Keratinocyte (primary cell): ENCODE data around the gene GRPEL1. TPM values are rescaled to one million over a fixed set of nuclear protein-coding genes. Genes with fewer than 3 reads are reported as not detected.

Experiments
- DNase-seq: peaks from one replicate; pipeline ENCODE4 v3.0.0-alpha.2; 2011; ENCODE audit warnings: low read depth, missing footprints, low spot score
- FAIRE-seq: peaks from 2 replicates; lab custom pipeline; 2011; peaks lifted over from hg19 to GRCh38; lab: Jason Lieb, UNC
- H2AFZ ChIP-seq: 2 replicates; pipeline ENCODE4 v1.6.0; 2012; ENCODE audit warnings: low read length, control low read depth, inconsistent platforms; ENCODE audit not compliant: control insufficient read depth
- H3K27ac ChIP-seq: 2 replicates; pipeline ENCODE4 v1.5.1; 2011; ENCODE audit warnings: low read length; ENCODE audit not compliant: control insufficient read depth, insufficient read depth
- H3K27me3 ChIP-seq: 3 replicates; pipeline ENCODE4 v1.6.0; 2011; ENCODE audit warnings: low read length; ENCODE audit not compliant: control insufficient read depth, insufficient read depth; ENCODE audit errors: extremely low read depth
- H3K36me3 ChIP-seq, 2 experiments: 2 replicates in 1 of 2; 3 replicates in 1 of 2; pipeline ENCODE4 v1.5.1; 2011; ENCODE audit warnings: low read length in 2 of 2, mild to moderate bottlenecking in 1 of 2; ENCODE audit not compliant: control insufficient read depth in 2 of 2, insufficient read depth in 2 of 2; ENCODE audit errors: extremely low read depth in 1 of 2
- H3K4me1 ChIP-seq: 3 replicates; pipeline ENCODE4 v1.5.1; 2011; ENCODE audit warnings: low read length; ENCODE audit not compliant: control insufficient read depth, insufficient read depth; ENCODE audit errors: extremely low read depth
- H3K4me2 ChIP-seq: 3 replicates; pipeline ENCODE4 v1.6.0; 2011; ENCODE audit warnings: low read depth, low read length; ENCODE audit not compliant: control insufficient read depth, insufficient read depth; ENCODE audit errors: extremely low read depth
- H3K4me3 ChIP-seq, 3 experiments: fragments of 200-600 bp in 1 of 3; sonication (generic) in 1 of 3; 2 replicates in 2 of 3; 3 replicates in 1 of 3; pipeline ENCODE4 v1.5.1; 2011 to 2016; ENCODE audit warnings: low read length in 3 of 3, mild to moderate bottlenecking in 3 of 3, control low read depth in 2 of 3, inconsistent platforms in 1 of 3, low read depth in 1 of 3, mixed read lengths in 1 of 3, mixed run types in 1 of 3, moderate library complexity in 1 of 3; ENCODE audit not compliant: control insufficient read depth in 2 of 3, insufficient read depth in 2 of 3; ENCODE audit errors: extremely low read depth in 1 of 3
- H3K79me2 ChIP-seq: 2 replicates; pipeline ENCODE4 v1.6.0; 2012; ENCODE audit warnings: low read length; ENCODE audit not compliant: control insufficient read depth, insufficient read depth
- H3K9ac ChIP-seq: 3 replicates; pipeline ENCODE4 v1.6.0; 2011; ENCODE audit warnings: low read length; ENCODE audit not compliant: control insufficient read depth, insufficient read depth; ENCODE audit errors: extremely low read depth
- H3K9me1 ChIP-seq: 3 replicates; pipeline ENCODE4 v1.6.0; 2011; ENCODE audit warnings: low read length; ENCODE audit not compliant: control insufficient read depth, insufficient read depth; ENCODE audit errors: extremely low read depth
- H3K9me3 ChIP-seq: 2 replicates; pipeline ENCODE4 v1.5.1; 2012; ENCODE audit warnings: low read depth, low read length; ENCODE audit not compliant: control insufficient read depth
- H4K20me1 ChIP-seq: 3 replicates; pipeline ENCODE4 v1.6.0; 2011; ENCODE audit warnings: low read length; ENCODE audit not compliant: control insufficient read depth, insufficient read depth; ENCODE audit errors: extremely low read depth
- EZH2 ChIP-seq: IDR thresholded peaks from one replicate; pipeline ENCODE4 v1.6.1; 2012; ENCODE audit warnings: inconsistent platforms, mild to moderate bottlenecking, low read length, moderate library complexity
- dilution Hi-C: fragments of 300-500 bp; cut with MboI; formaldehyde crosslinking; loops from one replicate; pipeline ENCODE4 v1.7.0; 2020; ENCODE audit warnings: low sequenced_read_pairs; ENCODE audit not compliant: extremely low pct_ligation_motif_present
- polyA plus RNA-seq, 5 experiments: library from polyadenylated mRNA; depleted of rRNA in 3 of 5; stranded (reverse) in 3 of 5; stranded (forward) in 1 of 5; unstranded in 1 of 5; fragments of >200 nt; gene quantifications; 1 replicate in 1 of 5; 2 replicates in 3 of 5; 3 replicates in 1 of 5; pipeline versions ENCODE4 v1.2.1 to v1.2.3, GENCODE V29; 2011 to 2012; ENCODE audit warnings: missing spikeins in 2 of 5, low read depth in 1 of 5, low replicate concordance in 1 of 5
- TF ChIP-seq, protein P1 (sequence below), 3 experiments: IDR thresholded peaks in 1 of 3; conservative IDR thresholded peaks in 1 of 3; optimal IDR thresholded peaks in 1 of 3; 2 replicates in 2 of 3; 3 replicates in 1 of 3; pipeline versions ENCODE3 to v1.5.1; 2011; ENCODE audit warnings: low read length in 3 of 3, mild to moderate bottlenecking in 3 of 3, moderate library complexity in 2 of 3, control low read depth in 1 of 3, inconsistent platforms in 1 of 3; ENCODE audit not compliant: insufficient read depth in 2 of 3; ENCODE audit errors: extremely low read depth in 1 of 3

GRPEL1 gene
- polyA plus RNA-seq, 1 donor (not counting 4 experiments of a cell fraction or from before 2014, with no cell fraction given): 59.1 TPM

DNA sequence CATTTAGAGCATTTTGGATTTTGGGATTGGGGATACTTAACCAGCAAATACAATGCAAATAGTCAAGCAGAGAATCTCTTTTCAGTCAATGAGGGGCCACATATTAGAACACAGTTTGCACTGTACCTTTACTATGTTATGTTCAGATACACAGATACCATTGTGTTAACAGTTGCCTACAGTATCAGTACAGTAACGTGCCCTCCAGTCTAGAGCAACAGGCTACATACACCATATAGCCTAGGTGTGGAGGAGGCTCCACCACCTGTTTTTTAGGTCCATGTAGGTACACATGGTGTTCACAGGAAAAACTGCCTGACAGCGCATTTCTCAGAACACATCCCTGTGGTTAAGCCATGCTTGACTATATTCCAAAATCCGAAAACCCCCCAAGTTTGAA is 9.1 kb downstream of the GRPEL1 start:
- H3K4me1 ChIP-seq: no peaks in the 10 kb centered on the region
- H3K79me2 ChIP-seq: peaks cover 10% of the 10 kb centered on the region
- H3K9me3 ChIP-seq: no peaks in the 10 kb centered on the region
- H3K4me2 ChIP-seq: no peak overlapping the region
- H2AFZ ChIP-seq: no peak overlapping the region
- DNase-seq: no peak
- H3K4me3 ChIP-seq: no peak overlapping the region
- dilution Hi-C loops: no loop called here
- TF ChIP-seq EZH2: no peak
- TF ChIP-seq, protein P1, sequence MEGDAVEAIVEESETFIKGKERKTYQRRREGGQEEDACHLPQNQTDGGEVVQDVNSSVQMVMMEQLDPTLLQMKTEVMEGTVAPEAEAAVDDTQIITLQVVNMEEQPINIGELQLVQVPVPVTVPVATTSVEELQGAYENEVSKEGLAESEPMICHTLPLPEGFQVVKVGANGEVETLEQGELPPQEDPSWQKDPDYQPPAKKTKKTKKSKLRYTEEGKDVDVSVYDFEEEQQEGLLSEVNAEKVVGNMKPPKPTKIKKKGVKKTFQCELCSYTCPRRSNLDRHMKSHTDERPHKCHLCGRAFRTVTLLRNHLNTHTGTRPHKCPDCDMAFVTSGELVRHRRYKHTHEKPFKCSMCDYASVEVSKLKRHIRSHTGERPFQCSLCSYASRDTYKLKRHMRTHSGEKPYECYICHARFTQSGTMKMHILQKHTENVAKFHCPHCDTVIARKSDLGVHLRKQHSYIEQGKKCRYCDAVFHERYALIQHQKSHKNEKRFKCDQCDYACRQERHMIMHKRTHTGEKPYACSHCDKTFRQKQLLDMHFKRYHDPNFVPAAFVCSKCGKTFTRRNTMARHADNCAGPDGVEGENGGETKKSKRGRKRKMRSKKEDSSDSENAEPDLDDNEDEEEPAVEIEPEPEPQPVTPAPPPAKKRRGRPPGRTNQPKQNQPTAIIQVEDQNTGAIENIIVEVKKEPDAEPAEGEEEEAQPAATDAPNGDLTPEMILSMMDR (optimal IDR thresholded peaks at IDR 0.05 in 1 of 3, IDR thresholded peaks at IDR 0.05 in 1 of 3, conservative IDR thresholded peaks at IDR 0.05 in 1 of 3; ENCODE audit: extremely low read depth in 1 of 3, insufficient read depth in 2 of 3, low read length in 3 of 3): no peak
- peaks cover 38 to 54% of the 10 kb centered on the region in 2 experiments for H3K36me3 ChIP-seq
- no peak for FAIRE-seq
- H3K27me3 ChIP-seq: no peaks in the 10 kb centered on the region
- no peak overlapping the region for H3K27ac ChIP-seq
- no peaks in the 10 kb centered on the region for H3K9me1 ChIP-seq
- H3K9ac ChIP-seq: no peak overlapping the region
- H4K20me1 ChIP-seq: peaks cover 6% of the 10 kb centered on the region

DNA sequence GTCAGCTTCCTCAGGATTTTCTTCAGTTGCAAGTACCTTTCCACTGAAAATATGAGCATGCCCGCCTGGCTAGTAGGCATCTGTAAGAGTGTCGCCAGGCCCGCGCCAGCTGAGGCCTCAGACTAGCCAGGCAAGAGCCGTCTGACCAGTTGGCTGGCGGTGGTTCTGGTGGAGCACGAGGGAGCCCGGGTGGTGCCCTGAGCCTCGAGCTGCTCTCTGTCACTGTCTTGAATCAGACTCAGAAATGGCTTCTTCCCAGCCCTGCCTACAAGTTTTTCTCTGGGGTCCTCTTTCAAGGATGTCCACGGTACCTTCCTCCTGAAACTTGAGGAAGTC is 11.9 kb downstream of the GRPEL1 start:
- FAIRE-seq: no peak
- Histone ChIP-seq H3K27me3 (no peaks in the 10 kb centered on the region), H3K9ac (no peak overlapping the region), H3K4me3 (no peak overlapping the region), H3K9me1 (no peaks in the 10 kb centered on the region), H3K4me2 (no peak overlapping the region), H4K20me1 (peaks cover 5% of the 10 kb centered on the region), H3K9me3 (no peaks in the 10 kb centered on the region), H3K36me3 (peaks cover 19 to 37% of the 10 kb centered on the region in 2 experiments), H2AFZ (no peak overlapping the region), H3K79me2 (peaks cover 14% of the 10 kb centered on the region), H3K27ac (no peak overlapping the region), H3K4me1 (no peaks in the 10 kb centered on the region)
- DNase-seq: no peak
- dilution Hi-C loops: no loop called here
- TF ChIP-seq EZH2: no peak
- TF ChIP-seq, protein P1 (optimal IDR thresholded peaks at IDR 0.05 in 1 of 3, IDR thresholded peaks at IDR 0.05 in 1 of 3, conservative IDR thresholded peaks at IDR 0.05 in 1 of 3; ENCODE audit: extremely low read depth in 1 of 3, insufficient read depth in 2 of 3, low read length in 3 of 3): no peak
